ENCODE results near the gene WDR73.

The WDR73 gene

GRCh38 chr15:84598993-84599392 is 55.1 kb downstream of the WDR73 start:
- DNase-seq (ENCODE audit: low read depth in 1 of 2, low spot score in 1 of 2), result peak in 1 of 2 experiments; percentile 71
- H3K27me3 ChIP-seq (ENCODE audit: insufficient read depth, poor library complexity, severe bottlenecking), result no peaks in the 10 kb centered on the region
- no peak overlapping the region for H3K4me3 ChIP-seq (replicated peaks; ENCODE audit: insufficient read depth, low read length)
- H3K27ac ChIP-seq (replicated peaks), result peak overlapping the region; percentile 86
- TF ChIP-seq REST (IDR thresholded peaks at IDR 0.05; ENCODE audit: insufficient replicate concordance, low read depth) (no peak), CTCF (IDR thresholded peaks at IDR 0.05; ENCODE audit: insufficient read depth, low read length) (peak; percentile 78), SPI1 (IDR thresholded peaks at IDR 0.05; ENCODE audit: borderline replicate concordance, low read depth) (no peak), GABPA (IDR thresholded peaks at IDR 0.05; ENCODE audit: low read depth) (no peak), POLR2AphosphoS5 (IDR thresholded peaks at IDR 0.05; ENCODE audit: low read depth) (no peak)

- TF ChIP-seq CTCF (IDR thresholded peaks at IDR 0.05; ENCODE audit: insufficient read depth, low read length) (no peak), SPI1 (IDR thresholded peaks at IDR 0.05; ENCODE audit: borderline replicate concordance, low read depth) (peak; percentile 98)
- H3K27me3 ChIP-seq (ENCODE audit: insufficient read depth, poor library complexity, severe bottlenecking), result no peaks in the 10 kb centered on the region
- H3K4me3 ChIP-seq (replicated peaks; ENCODE audit: insufficient read depth, low read length), result no peak overlapping the region
- H3K27ac ChIP-seq (replicated peaks), result peak overlapping the region; percentile 86
- DNase-seq (ENCODE audit: low read depth in 1 of 2, low spot score in 1 of 2), result peak; percentile 64 to 91
Measured at GRCh38 chr15:84598250-84598649, 55.8 kb downstream of the WDR73 start.

- no peak for TF ChIP-seq REST (IDR thresholded peaks at IDR 0.05; ENCODE audit: insufficient replicate concordance, low read depth)
- Histone ChIP-seq H3K27ac (replicated peaks) (peak overlapping the region; percentile 86), H3K27me3 (ENCODE audit: insufficient read depth, poor library complexity, severe bottlenecking) (no peaks in the 10 kb centered on the region), H3K4me3 (replicated peaks; ENCODE audit: insufficient read depth, low read length) (no peak overlapping the region)
- no peak for DNase-seq (ENCODE audit: low read depth in 1 of 2, low spot score in 1 of 2)
Measured at GRCh38 chr15:84597296-84597695, 56.8 kb downstream of the WDR73 start.

GRCh38 chr15:84595660-84596059 is 58.4 kb downstream of the WDR73 start:
- TF ChIP-seq REST (IDR thresholded peaks at IDR 0.05; ENCODE audit: insufficient replicate concordance, low read depth), result no peak
- TF ChIP-seq GABPA (IDR thresholded peaks at IDR 0.05; ENCODE audit: low read depth), result no peak
- TF ChIP-seq POLR2AphosphoS5 (IDR thresholded peaks at IDR 0.05; ENCODE audit: low read depth), result no peak
- TF ChIP-seq SPI1 (IDR thresholded peaks at IDR 0.05; ENCODE audit: borderline replicate concordance, low read depth), result no peak
- TF ChIP-seq CTCF (IDR thresholded peaks at IDR 0.05; ENCODE audit: insufficient read depth, low read length), result no peak
- H3K4me3 ChIP-seq (replicated peaks; ENCODE audit: insufficient read depth, low read length), result no peak overlapping the region
- peak in 1 of 2 experiments; percentile 83 for DNase-seq (ENCODE audit: low read depth in 1 of 2, low spot score in 1 of 2)
- no peaks in the 10 kb centered on the region for H3K27me3 ChIP-seq (ENCODE audit: insufficient read depth, poor library complexity, severe bottlenecking)
- peak overlapping the region; percentile 86 for H3K27ac ChIP-seq (replicated peaks)
